WTC11 (cell line): ENCODE measurements around the gene GSN. TPM values are rescaled to one million over a fixed set of nuclear protein-coding genes. Genes with fewer than 3 reads are reported as not detected.

Source experiments
- ATAC-seq: fragments of 200-7000 bp; cut with Tn5 transposase; 2 replicates; pipeline ENCODE4 v1.10.0; 2021; ENCODE audit warnings: mild to moderate bottlenecking, moderate library complexity
- CTCF ChIA-PET: fragments of 300-600 bp; sonication (Branson Sonifier 250); formaldehyde crosslinking; loops from one replicate; lab custom pipeline; 2021; ENCODE audit warnings: antibody characterized with exemption; lab: Charles Lee
- POLR2A ChIA-PET: fragments of 350-600 bp; sonication (Branson Sonifier 250); formaldehyde crosslinking; loops from one replicate; lab custom pipeline; 2021; ENCODE audit warnings: antibody characterized with exemption; lab: Charles Lee
- DNase-seq: peaks from one replicate; pipeline ENCODE4 v3.0.0; 2021; ENCODE audit warnings: low spot score
- H3K27ac Mint-ChIP-seq: 2 replicates; pipeline ENCODE4 v1.8.0; 2021; ENCODE audit warnings: mixed read lengths
- H3K27me3 Mint-ChIP-seq: 2 replicates; pipeline ENCODE4 v1.8.0; 2021; ENCODE audit warnings: low read depth, mild to moderate bottlenecking, moderate library complexity, mixed read lengths
- H3K36me3 Mint-ChIP-seq: 2 replicates; pipeline ENCODE4 v1.8.0; 2021; ENCODE audit warnings: mixed read lengths
- H3K4me1 Mint-ChIP-seq: 2 replicates; pipeline ENCODE4 v1.8.0; 2022; ENCODE audit warnings: mixed read lengths
- H3K4me3 Mint-ChIP-seq: 2 replicates; pipeline ENCODE4 v1.8.0; 2021; ENCODE audit warnings: mild to moderate bottlenecking, moderate library complexity, mixed read lengths
- H3K9me3 Mint-ChIP-seq: 2 replicates; pipeline ENCODE4 v1.8.0; 2021; ENCODE audit warnings: mixed read lengths
- ATF2 ChIP-seq: sonication (generic); formaldehyde crosslinking; IDR thresholded peaks from 2 replicates; pipeline ENCODE4 v1.8.1; 2022; ENCODE audit warnings: low read depth, missing genetic modification reagents, borderline replicate concordance
- CBFB ChIP-seq: sonication (generic); formaldehyde crosslinking; IDR thresholded peaks from 2 replicates; pipeline ENCODE4 v1.8.1; 2022; ENCODE audit warnings: mild to moderate bottlenecking, low read depth, missing genetic modification reagents
- CREM ChIP-seq: sonication (generic); formaldehyde crosslinking; IDR thresholded peaks from 2 replicates; pipeline ENCODE4 v1.8.1; 2022; ENCODE audit warnings: mild to moderate bottlenecking, missing genetic modification reagents, moderate library complexity
- CTCF ChIP-seq: fragments of 200-600 bp; IDR thresholded peaks from 2 replicates; pipeline ENCODE4 v1.8.0; 2022; ENCODE audit warnings: antibody characterized with exemption
- E2F4 ChIP-seq: sonication (generic); formaldehyde crosslinking; IDR thresholded peaks from 2 replicates; pipeline ENCODE4 v1.8.1; 2022; ENCODE audit warnings: low read depth, mild to moderate bottlenecking, moderate library complexity, missing genetic modification reagents, borderline replicate concordance
- FOXJ3 ChIP-seq: sonication (generic); formaldehyde crosslinking; IDR thresholded peaks from 2 replicates; pipeline ENCODE4 v1.9.0; 2021; ENCODE audit warnings: missing genetic modification reagents, mild to moderate bottlenecking, borderline replicate concordance
- FOXK1 ChIP-seq: sonication (generic); formaldehyde crosslinking; IDR thresholded peaks from 2 replicates; pipeline ENCODE4 v1.8.0; 2022; ENCODE audit warnings: mild to moderate bottlenecking, moderate library complexity, missing genetic modification reagents
- FOXP4 ChIP-seq: sonication (generic); formaldehyde crosslinking; IDR thresholded peaks from 2 replicates; pipeline ENCODE4 v1.8.0; 2022; ENCODE audit warnings: mild to moderate bottlenecking, missing genetic modification reagents
- GABPB1 ChIP-seq: sonication (generic); formaldehyde crosslinking; IDR thresholded peaks from 2 replicates; pipeline ENCODE4 v1.8.1; 2023; ENCODE audit warnings: mild to moderate bottlenecking, missing genetic modification reagents
- MLX ChIP-seq: sonication (generic); formaldehyde crosslinking; IDR thresholded peaks from 2 replicates; pipeline ENCODE4 v1.8.1; 2023; ENCODE audit warnings: mild to moderate bottlenecking, missing genetic modification reagents, moderate library complexity
- MYBL2 ChIP-seq: sonication (generic); formaldehyde crosslinking; IDR thresholded peaks from 2 replicates; pipeline ENCODE4 v1.8.1; 2023; ENCODE audit warnings: mild to moderate bottlenecking, moderate library complexity, missing genetic modification reagents
- PRRX2 ChIP-seq: fragments of 250-450 bp; sonication (Bioruptor Pico); IDR thresholded peaks from 2 replicates; pipeline ENCODE4 v1.8.0; 2021; ENCODE audit warnings: mild to moderate bottlenecking
- SMAD4 ChIP-seq: sonication (generic); formaldehyde crosslinking; IDR thresholded peaks from 2 replicates; pipeline ENCODE4 v1.8.0; 2022; ENCODE audit warnings: mild to moderate bottlenecking, missing genetic modification reagents
- SOX15 ChIP-seq: fragments of 250-450 bp; sonication (Bioruptor Pico); IDR thresholded peaks from 2 replicates; pipeline ENCODE4 v1.9.0; 2021; ENCODE audit warnings: mild to moderate bottlenecking
- ZNF219 ChIP-seq: sonication (generic); formaldehyde crosslinking; IDR thresholded peaks from 2 replicates; pipeline ENCODE4 v1.8.0; 2023; ENCODE audit warnings: missing genetic modification reagents, mild to moderate bottlenecking, borderline replicate concordance
- ZNF263 ChIP-seq: sonication (generic); formaldehyde crosslinking; IDR thresholded peaks from 2 replicates; pipeline ENCODE4 v1.8.1; 2022; ENCODE audit warnings: low read depth, mild to moderate bottlenecking, moderate library complexity, missing genetic modification reagents
- ZNF416 ChIP-seq: fragments of 250-450 bp; sonication (Bioruptor Pico); IDR thresholded peaks from 2 replicates; pipeline ENCODE4 v1.9.0; 2021; ENCODE audit warnings: mild to moderate bottlenecking, inconsistent platforms
- ZNF671 ChIP-seq: fragments of 250-450 bp; sonication (Bioruptor Pico); IDR thresholded peaks from 2 replicates; pipeline ENCODE4 v1.8.0; 2021; ENCODE audit warnings: mild to moderate bottlenecking
- total RNA-seq: library from RNA; stranded (reverse); gene quantifications from 3 replicates; pipeline ENCODE4 v1.2.3, GENCODE V29; 2021

GSN gene
- total RNA-seq, 1 experiment from 2014 or later: 47.0 TPM

GRCh38 chr9:121281614-121282276, 13.8 kb downstream of the GSN start:
- Mint-ChIP-seq H3K27me3 (peaks cover 82% of the 10 kb centered on the region), H3K4me1 (peaks cover 35% of the 10 kb centered on the region), H3K36me3 (peaks cover 3% of the 10 kb centered on the region), H3K27ac (no peak overlapping the region), H3K4me3 (no peak overlapping the region), H3K9me3 (no peaks in the 10 kb centered on the region)
- ChIA-PET CTCF (interaction anchor here (0.8 to 2.7 kb wide), 3 partner anchors 11 to 38 kb away, joined by 3 to 11 read pairs (median 3); no protein-coding TSS in a partner anchor), POLR2A (no interaction called here)
- TF ChIP-seq FOXJ3 (CRISPR knock-in tag) (no peak), CREM (CRISPR knock-in tag) (no peak), GABPB1 (CRISPR knock-in tag) (peak; percentile 28; the same call in 1 of the 2 replicates)
- ATAC-seq: no peak
- no peak for DNase-seq

GRCh38 chr9:121282277-121283079, 14.5 kb downstream of the GSN start:
- H3K36me3 Mint-ChIP-seq: peaks cover 3% of the 10 kb centered on the region
- peaks cover 85% of the 10 kb centered on the region for H3K27me3 Mint-ChIP-seq
- TF ChIP-seq FOXK1 (CRISPR knock-in tag) (no peak), SOX15 (CRISPR knock-in tag) (no peak), FOXP4 (no peak), CBFB (CRISPR knock-in tag) (no peak), ZNF219 (CRISPR knock-in tag) (no peak), ZNF263 (no peak), PRRX2 (CRISPR knock-in tag) (no peak), CREM (CRISPR knock-in tag) (no peak), SMAD4 (CRISPR knock-in tag) (no peak)
- ATAC-seq: no peak
- DNase-seq: no peak
- no peak overlapping the region for H3K27ac Mint-ChIP-seq
- H3K4me3 Mint-ChIP-seq: no peak overlapping the region
- ChIA-PET POLR2A (no interaction called here), CTCF (interaction anchor here (0.8 to 2.7 kb wide), 3 partner anchors 12 to 38 kb away, joined by 3 to 11 read pairs (median 3); no protein-coding TSS in a partner anchor)
- H3K4me1 Mint-ChIP-seq: peaks cover 40% of the 10 kb centered on the region
- no peaks in the 10 kb centered on the region for H3K9me3 Mint-ChIP-seq

- no peak overlapping the region for H3K4me3 Mint-ChIP-seq
- H3K9me3 Mint-ChIP-seq: no peaks in the 10 kb centered on the region
- TF ChIP-seq E2F4 (CRISPR knock-in tag): no peak
- CTCF ChIA-PET: no interaction called here
- peaks cover 91% of the 10 kb centered on the region for H3K27me3 Mint-ChIP-seq
- peaks cover 43% of the 10 kb centered on the region for H3K4me1 Mint-ChIP-seq
- POLR2A ChIA-PET: no interaction called here
- DNase-seq: no peak
- no peak overlapping the region for H3K27ac Mint-ChIP-seq
- no peak for ATAC-seq
- H3K36me3 Mint-ChIP-seq: peaks cover 3% of the 10 kb centered on the region
These were observed 15.1 kb downstream of the GSN start for GRCh38 chr9:121283080-121283398.

- peaks cover 43% of the 10 kb centered on the region for H3K4me1 Mint-ChIP-seq
- peaks cover 95% of the 10 kb centered on the region for H3K27me3 Mint-ChIP-seq
- ATAC-seq (no peak), DNase-seq (no peak)
- CTCF ChIA-PET: no interaction called here
- no peaks in the 10 kb centered on the region for H3K9me3 Mint-ChIP-seq
- peaks cover 6% of the 10 kb centered on the region for H3K36me3 Mint-ChIP-seq
- no peak overlapping the region for H3K27ac Mint-ChIP-seq
- no peak overlapping the region for H3K4me3 Mint-ChIP-seq
- POLR2A ChIA-PET: interaction anchor here (0.6 to 1.0 kb wide), 2 partner anchors 15 to 124 kb away, joined by 3 to 5 read pairs; no protein-coding TSS in a partner anchor
- no peak for TF ChIP-seq MLX (CRISPR knock-in tag)
- no peak for TF ChIP-seq MYBL2
- no peak for TF ChIP-seq ATF2 (CRISPR knock-in tag)
- TF ChIP-seq SOX15 (CRISPR knock-in tag): no peak
- TF ChIP-seq ZNF671 (CRISPR knock-in tag): no peak
- TF ChIP-seq ZNF416 (CRISPR knock-in tag): no peak
- no peak for TF ChIP-seq CTCF
These were observed 16.1 kb downstream of the GSN start for GRCh38 chr9:121283856-121284732.
